Spleen (tissue), 11 donors: Measurements from ENCODE around the gene C1orf115. TPM values are rescaled to one million over a fixed set of nuclear protein-coding genes. Genes with fewer than 3 reads are reported as not detected.

Source experiments
- DNase-seq: peaks from one replicate; pipeline ENCODE4 v3.0.0-alpha.2; 2020
- H3K27ac ChIP-seq, 8 donors: fragments of 200-600 bp; sonication (generic) in 7 of 8; 1 replicate in 4 of 8; 2 replicates in 4 of 8; pipeline versions ENCODE4 v1.5.0 to v1.8.0; 2016 to 2021; ENCODE audit warnings: inconsistent platforms in 4 of 8, mild to moderate bottlenecking in 4 of 8, moderate library complexity in 1 of 8
- H3K27me3 ChIP-seq, 7 donors: fragments of 200-600 bp; sonication (generic) in 6 of 7; replicated peaks in 1 of 7; 1 replicate in 4 of 7; 2 replicates in 3 of 7; pipeline versions ENCODE4 v1.5.0 to v1.8.0; 2016 to 2021; ENCODE audit warnings: inconsistent platforms in 3 of 7, mild to moderate bottlenecking in 1 of 7
- H3K36me3 ChIP-seq, 6 donors: fragments of 200-600 bp; sonication (generic) in 5 of 6; 1 replicate in 4 of 6; 2 replicates in 2 of 6; pipeline versions ENCODE4 v1.5.0 to v1.8.0; 2016 to 2021; ENCODE audit warnings: inconsistent platforms in 2 of 6
- H3K4me1 ChIP-seq, 6 donors: fragments of 200-600 bp; sonication (generic) in 5 of 6; 1 replicate in 3 of 6; 2 replicates in 3 of 6; pipeline versions ENCODE4 v1.5.0 to v1.8.0; 2016 to 2021; ENCODE audit warnings: inconsistent platforms in 3 of 6
- H3K4me3 ChIP-seq, 8 donors: fragments of 200-600 bp; sonication (generic) in 7 of 8; 1 replicate in 4 of 8; 2 replicates in 4 of 8; pipeline versions ENCODE4 v1.5.0 to v1.8.0; 2016 to 2021; ENCODE audit warnings: inconsistent platforms in 4 of 8, mild to moderate bottlenecking in 4 of 8, moderate library complexity in 2 of 8
- H3K9me3 ChIP-seq, 8 donors: fragments of 200-600 bp; sonication (generic) in 7 of 8; 1 replicate in 4 of 8; 2 replicates in 4 of 8; pipeline versions ENCODE4 v1.5.0 to v1.8.0; 2016 to 2021; ENCODE audit warnings: inconsistent platforms in 4 of 8
- POLR2A ChIP-seq, 3 donors: fragments of 450-650 bp; IDR thresholded peaks; one replicate each; pipeline ENCODE4 v1.5.1; 2017; ENCODE audit warnings: antibody characterized with exemption in 3 of 3, mild to moderate bottlenecking in 1 of 3
- POLR2AphosphoS5 ChIP-seq, 3 donors: sonication (generic); formaldehyde crosslinking; IDR thresholded peaks; one replicate each; pipeline ENCODE4 v1.5.1; 2017; ENCODE audit warnings: antibody characterized with exemption in 3 of 3
- WGBS, 5 donors: extraction: QIAGEN DNeasy Blood & Tissue Kit in 3 of 5; methylation state at CpG; one replicate each; pipeline versions ENCODE4 v1.1.5 to v1.1.7; 2013 to 2018; 5-methylcytosine and 5-hydroxymethylcytosine counted together
- intact Hi-C: fragments of 100-400 bp; cut with DNase I; formaldehyde crosslinking; loops from one replicate; pipeline ENCODE4 v1.15.0; 2023; ENCODE audit warnings: low total_unique reads
- polyA plus RNA-seq, 3 donors: library from polyadenylated mRNA; stranded (reverse); fragments of 200-250 nt; gene quantifications; one replicate each; pipeline ENCODE4 v1.2.1, GENCODE V29; 2013
- total RNA-seq, 7 donors: library from RNA; depleted of rRNA in 3 of 7; stranded (reverse); fragments of >200 nt in 3 of 7; fragmentation: NEBNext Ultra II Directional in 4 of 7; extraction: Animal tissue kit (Norgen Biotek cat#: 25700) in 4 of 7; gene quantifications; one replicate each; pipeline versions ENCODE4 v1.1.0 to v1.2.1, GENCODE V29; 2016 to 2021
- TF ChIP-seq, protein P1 (sequence below), 11 experiments: fragments of 200-600 bp in 7 of 11; fragments of 450-650 bp in 4 of 11; sonication (generic) in 4 of 11; IDR thresholded peaks in 8 of 11; conservative IDR thresholded peaks in 3 of 11; 1 replicate in 7 of 11; 2 replicates in 4 of 11; pipeline versions ENCODE4 v1.4.0 to v1.8.0; 2016 to 2021; ENCODE audit warnings: antibody characterized with exemption in 11 of 11, inconsistent platforms in 4 of 11, mild to moderate bottlenecking in 1 of 11
- donor health status: healthy with polysubstance abuse.
- donor health status: DM: no; HTN: no; CAD: no; lungs with moderate emphysema.
- donor health status: DM: no; HTN: no; CAD: no.
- donor health status: Bipolar disorder and iron deficiency.
- donor health status: healthy.
- donor health status: DM: no; HTN: no; CAD: no.
- donor health status: DM: yes; HTN: yes; CAD: no.

The C1orf115 gene
- total and polyA plus RNA-seq, 10 donors, result 14.3 to 80.0 (median 47.7) TPM

DNA sequence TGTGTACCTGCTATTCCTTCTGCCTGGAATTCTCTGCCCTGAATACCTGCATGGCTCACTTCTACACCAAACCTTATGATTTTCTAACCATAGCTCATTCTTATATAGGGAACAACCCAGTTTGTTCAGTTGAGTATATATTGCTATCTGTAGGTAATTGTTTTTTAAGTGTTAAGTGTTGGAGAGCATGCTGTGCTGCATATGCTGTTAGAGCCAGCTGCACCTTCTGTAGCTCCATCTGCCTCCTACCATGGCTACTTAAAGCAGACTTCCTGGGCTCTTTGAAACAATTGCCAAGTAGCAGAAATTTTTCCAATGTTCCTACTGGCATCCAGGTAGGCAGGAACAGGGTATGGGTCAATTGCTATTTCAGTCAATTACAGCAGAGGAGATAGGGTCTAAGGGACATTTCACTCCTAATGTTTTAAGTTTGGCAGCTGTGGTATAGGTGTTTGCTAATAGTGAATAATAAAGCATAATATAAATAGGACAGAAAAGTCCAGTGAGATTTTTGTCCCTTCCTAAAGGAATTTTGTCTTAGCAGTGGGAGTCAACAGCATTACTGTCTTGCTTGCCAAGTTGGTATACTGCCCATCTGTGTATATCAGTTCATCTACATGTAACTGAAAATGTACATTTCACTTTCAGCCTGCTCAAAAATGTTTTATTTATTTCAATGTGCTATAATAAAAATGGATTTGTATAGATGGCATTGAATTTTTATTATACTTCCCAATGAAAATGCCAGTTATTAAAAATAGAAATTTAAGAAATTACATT is 34.0 kb upstream of the C1orf115 start:
- Histone ChIP-seq H3K27me3 (peaks cover 0 to 5% (median 0%) of the 10 kb centered on the region in 7 donors), H3K27ac (no peak overlapping the region), H3K4me1 (no peaks in the 10 kb centered on the region), H3K4me3 (no peak overlapping the region), H3K9me3 (no peaks in the 10 kb centered on the region), H3K36me3 (no peaks in the 10 kb centered on the region)
- no peak for DNase-seq
- intact Hi-C loops, result no loop called here
- TF ChIP-seq POLR2AphosphoS5 (IDR thresholded peaks at IDR 0.05), result no peak
- no peak for TF ChIP-seq POLR2A (IDR thresholded peaks at IDR 0.05)
- TF ChIP-seq, protein P1, sequence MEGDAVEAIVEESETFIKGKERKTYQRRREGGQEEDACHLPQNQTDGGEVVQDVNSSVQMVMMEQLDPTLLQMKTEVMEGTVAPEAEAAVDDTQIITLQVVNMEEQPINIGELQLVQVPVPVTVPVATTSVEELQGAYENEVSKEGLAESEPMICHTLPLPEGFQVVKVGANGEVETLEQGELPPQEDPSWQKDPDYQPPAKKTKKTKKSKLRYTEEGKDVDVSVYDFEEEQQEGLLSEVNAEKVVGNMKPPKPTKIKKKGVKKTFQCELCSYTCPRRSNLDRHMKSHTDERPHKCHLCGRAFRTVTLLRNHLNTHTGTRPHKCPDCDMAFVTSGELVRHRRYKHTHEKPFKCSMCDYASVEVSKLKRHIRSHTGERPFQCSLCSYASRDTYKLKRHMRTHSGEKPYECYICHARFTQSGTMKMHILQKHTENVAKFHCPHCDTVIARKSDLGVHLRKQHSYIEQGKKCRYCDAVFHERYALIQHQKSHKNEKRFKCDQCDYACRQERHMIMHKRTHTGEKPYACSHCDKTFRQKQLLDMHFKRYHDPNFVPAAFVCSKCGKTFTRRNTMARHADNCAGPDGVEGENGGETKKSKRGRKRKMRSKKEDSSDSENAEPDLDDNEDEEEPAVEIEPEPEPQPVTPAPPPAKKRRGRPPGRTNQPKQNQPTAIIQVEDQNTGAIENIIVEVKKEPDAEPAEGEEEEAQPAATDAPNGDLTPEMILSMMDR (IDR thresholded peaks at IDR 0.05 in 8 of 11, conservative IDR thresholded peaks at IDR 0.05 in 3 of 11), result no peak

DNA sequence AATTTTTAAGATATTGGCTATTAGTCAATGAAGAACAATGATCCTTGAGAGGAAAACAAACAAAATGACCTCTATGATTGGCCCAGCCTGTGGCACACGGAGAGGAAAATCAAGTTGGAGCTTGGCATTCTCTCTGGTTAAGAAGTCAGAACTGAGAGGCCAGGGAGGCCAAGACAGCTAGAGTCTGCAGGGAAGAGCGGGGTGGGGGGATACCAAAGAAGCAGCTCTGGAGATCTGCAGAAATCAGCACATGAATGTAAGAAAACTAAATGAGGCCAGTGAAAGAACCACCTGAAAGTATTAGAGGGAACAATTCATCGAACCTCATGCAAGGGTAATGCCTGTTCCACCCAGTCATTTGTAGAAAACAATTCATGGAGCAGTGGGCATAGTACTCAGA is 23.8 kb upstream of the C1orf115 start:
- Histone ChIP-seq H3K27me3 (no peaks in the 10 kb centered on the region), H3K36me3 (no peaks in the 10 kb centered on the region), H3K9me3 (peaks cover 0 to 24% (median 19%) of the 10 kb centered on the region in 8 donors), H3K4me1 (no peaks in the 10 kb centered on the region), H3K4me3 (no peak overlapping the region), H3K27ac (no peak overlapping the region)
- 79 to 93% (median 82%) methylated on average over 3 of the region's 3 CpGs for WGBS, 5 donors
- no peak for DNase-seq
- TF ChIP-seq POLR2AphosphoS5 (IDR thresholded peaks at IDR 0.05) (no peak), POLR2A (IDR thresholded peaks at IDR 0.05) (no peak)
- TF ChIP-seq, protein P1 (IDR thresholded peaks at IDR 0.05 in 8 of 11, conservative IDR thresholded peaks at IDR 0.05 in 3 of 11), result no peak
- intact Hi-C loops, result no loop called here

DNA sequence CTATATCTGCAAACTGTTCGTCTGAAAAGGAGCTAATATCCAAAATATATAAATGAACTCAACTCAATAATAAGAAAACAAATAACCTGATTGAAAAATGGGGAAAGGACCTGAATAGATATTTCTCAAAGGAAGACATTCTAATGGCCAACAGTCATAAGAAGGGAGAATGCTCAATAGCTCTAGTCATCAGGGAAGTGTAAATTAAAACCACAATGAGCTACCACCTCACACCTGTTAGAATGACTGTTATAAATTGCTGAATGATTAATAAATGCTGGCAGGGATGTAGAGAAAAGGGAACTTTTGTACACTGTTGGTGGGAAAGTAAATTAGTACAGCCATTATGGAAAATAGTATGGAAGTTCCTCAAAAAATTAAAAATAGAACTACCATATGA is 21.2 kb upstream of the C1orf115 start:
- Histone ChIP-seq H3K36me3 (no peaks in the 10 kb centered on the region), H3K27ac (no peak overlapping the region), H3K4me3 (no peak overlapping the region), H3K27me3 (peaks cover 0 to 9% (median 0%) of the 10 kb centered on the region in 7 donors), H3K4me1 (no peaks in the 10 kb centered on the region), H3K9me3 (peaks cover 0 to 25% (median 19%) of the 10 kb centered on the region in 8 donors)
- intact Hi-C loops, result no loop called here
- TF ChIP-seq POLR2AphosphoS5 (IDR thresholded peaks at IDR 0.05) (no peak), POLR2A (IDR thresholded peaks at IDR 0.05) (no peak)
- TF ChIP-seq, protein P1 (IDR thresholded peaks at IDR 0.05 in 8 of 11, conservative IDR thresholded peaks at IDR 0.05 in 3 of 11), result no peak
- 88 to 98% (median 89%) methylated on average over 1 of the region's 1 CpG for WGBS, 5 donors
- no peak for DNase-seq

DNA sequence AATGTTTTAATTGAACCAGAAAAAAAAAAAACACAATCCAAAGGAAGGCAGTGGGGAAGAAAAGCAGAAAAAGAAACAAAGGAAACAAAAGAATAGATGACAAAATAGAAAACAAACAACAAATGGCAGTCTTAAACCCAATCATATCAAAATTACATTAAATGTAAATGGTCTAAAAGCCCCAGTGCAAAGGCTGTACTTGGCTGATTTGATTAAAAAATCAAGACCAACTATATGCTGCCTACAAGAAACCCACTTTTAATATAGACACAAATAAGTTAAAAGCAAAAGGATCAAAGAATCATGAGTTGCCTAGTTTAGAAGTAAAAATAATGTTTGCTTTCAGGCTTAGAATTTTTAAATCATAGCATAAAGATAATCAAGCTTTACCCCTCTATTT is 19.8 kb upstream of the C1orf115 start:
- Histone ChIP-seq H3K36me3 (no peaks in the 10 kb centered on the region), H3K4me3 (no peak overlapping the region), H3K4me1 (no peaks in the 10 kb centered on the region), H3K27ac (no peak overlapping the region), H3K9me3 (peaks cover 0 to 25% (median 19%) of the 10 kb centered on the region in 8 donors), H3K27me3 (peaks cover 0 to 18% (median 0%) of the 10 kb centered on the region in 7 donors)
- intact Hi-C loops, result no loop called here
- DNase-seq, result no peak
- TF ChIP-seq POLR2A (IDR thresholded peaks at IDR 0.05) (no peak), POLR2AphosphoS5 (IDR thresholded peaks at IDR 0.05) (no peak)
- TF ChIP-seq, protein P1 (IDR thresholded peaks at IDR 0.05 in 8 of 11, conservative IDR thresholded peaks at IDR 0.05 in 3 of 11), result no peak
